Glomerular visceral epithelial cell (primary cell): ENCODE results near the gene ATXN7L1.
"Not testable (repeated sequence)": the region's sequence is repeated elsewhere in the genome, so short reads cannot be mapped to it uniquely, and the experiment has no call there.

Experiments used
- DNase-seq: peaks from one replicate; pipeline ENCODE4 v3.0.0-alpha.2; 2016; ENCODE audit errors: extremely low spot score

The ATXN7L1 gene

DNA sequence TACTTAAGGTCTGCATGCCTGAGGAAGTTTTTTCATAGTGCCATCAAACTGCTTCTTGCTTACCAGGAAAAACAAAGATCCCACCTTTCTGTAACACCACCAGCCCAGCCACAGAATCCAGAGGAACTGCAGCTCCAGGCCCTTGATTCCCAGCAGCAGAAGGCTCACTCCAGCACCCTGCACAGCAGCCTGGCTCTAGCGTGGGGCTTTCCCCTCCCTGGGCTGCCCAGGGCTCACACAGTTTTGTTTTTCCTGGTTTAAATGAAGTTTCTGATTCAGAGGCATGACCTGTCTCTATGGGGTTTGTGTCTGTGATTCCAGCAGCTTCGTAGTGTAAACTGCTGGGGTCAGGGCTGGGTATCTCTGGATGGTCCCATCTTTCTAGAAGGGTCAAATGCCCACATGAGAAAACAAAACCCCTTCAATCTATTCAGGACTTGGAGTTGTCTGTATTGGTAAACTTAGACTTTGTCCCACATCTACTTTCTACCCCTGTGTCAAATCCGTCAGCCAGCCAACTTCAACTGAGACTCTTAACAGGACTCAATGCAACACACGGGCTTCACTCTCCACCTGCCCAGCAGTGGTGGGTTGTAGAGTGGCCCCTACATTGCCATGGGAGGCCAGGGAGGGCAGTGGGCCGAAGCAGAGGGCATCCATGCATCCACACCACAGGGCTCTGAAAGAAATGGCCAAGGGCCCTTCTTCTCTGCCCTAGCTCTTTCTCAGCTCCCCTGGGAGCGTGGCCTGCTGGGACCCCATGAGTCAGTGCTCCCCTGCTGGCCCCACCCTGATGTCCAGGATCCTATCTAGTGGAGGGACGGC lies 73.6 kb downstream of the ATXN7L1 start:
- peak; percentile 29 for DNase-seq

DNA sequence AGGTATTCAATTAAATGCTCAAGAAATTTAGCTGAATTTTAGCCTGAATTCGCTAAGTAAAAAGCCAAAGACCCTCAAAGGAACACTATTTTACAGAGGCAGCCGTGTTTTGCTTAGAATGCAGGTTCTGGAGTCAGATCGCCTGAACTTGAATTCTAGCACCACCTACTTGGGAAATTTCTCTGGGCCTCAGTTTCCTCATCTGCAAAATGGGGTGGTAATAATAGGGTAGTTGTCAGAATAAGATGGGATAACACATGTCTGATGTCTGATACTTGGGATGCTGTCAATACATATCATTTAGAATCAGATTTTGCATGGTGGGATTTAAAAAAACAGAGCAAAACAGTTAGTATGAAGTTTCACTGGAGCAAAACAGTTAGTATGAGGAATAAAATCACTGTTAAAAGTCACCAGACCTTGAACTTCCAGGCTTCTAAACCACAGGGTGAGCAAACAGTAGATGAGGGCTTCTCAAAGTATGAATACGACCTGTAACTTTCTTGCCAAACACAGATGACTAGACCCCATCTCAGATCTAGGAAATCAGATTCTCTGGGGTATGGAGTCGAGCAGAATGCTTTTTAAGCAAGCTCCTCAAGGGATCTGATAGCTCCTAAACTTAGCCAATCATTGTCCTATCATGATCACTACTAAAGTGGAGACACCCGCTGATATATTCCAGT lies 75.4 kb downstream of the ATXN7L1 start:
- peak; percentile 23 for DNase-seq

DNA sequence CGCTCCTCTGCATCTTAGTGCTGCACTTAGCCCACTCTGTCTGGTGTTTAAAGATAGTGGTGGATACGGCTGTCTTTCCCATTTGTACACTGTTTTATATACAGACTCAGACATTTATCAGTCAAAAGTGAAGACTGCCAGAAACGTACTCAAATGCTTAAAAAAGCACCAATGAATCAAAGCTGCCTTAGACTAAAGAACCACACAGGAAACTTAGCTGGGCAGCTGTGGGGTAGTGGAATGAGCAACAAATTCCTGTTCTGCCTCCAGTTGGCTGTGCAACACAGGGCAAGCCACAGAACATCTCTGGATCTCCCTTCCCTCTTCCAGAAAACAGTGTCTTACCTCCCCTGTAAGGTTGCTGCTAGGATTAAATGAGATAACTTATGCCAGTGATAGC lies 76.0 kb downstream of the ATXN7L1 start:
- DNase-seq: no peak

DNA sequence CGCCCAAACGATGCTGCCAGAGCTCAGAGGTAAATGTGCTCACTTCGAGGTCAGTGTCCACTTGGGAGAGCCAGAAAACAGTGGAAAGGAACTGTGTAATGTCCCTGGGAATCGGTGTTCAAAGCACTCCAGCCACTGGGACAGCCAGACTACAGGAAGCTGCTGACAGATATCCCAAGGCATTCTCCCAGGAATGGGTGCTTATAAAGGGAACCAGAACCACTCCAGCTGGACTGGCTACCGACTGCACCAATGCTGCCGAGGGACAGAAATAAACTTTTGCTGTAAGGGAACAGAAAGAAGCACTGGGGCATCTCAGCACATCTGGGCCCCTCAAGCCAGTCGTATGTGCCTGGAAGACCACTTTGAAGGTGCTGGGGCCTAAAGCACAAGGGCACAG lies 76.7 kb downstream of the ATXN7L1 start:
- no peak for DNase-seq

DNA sequence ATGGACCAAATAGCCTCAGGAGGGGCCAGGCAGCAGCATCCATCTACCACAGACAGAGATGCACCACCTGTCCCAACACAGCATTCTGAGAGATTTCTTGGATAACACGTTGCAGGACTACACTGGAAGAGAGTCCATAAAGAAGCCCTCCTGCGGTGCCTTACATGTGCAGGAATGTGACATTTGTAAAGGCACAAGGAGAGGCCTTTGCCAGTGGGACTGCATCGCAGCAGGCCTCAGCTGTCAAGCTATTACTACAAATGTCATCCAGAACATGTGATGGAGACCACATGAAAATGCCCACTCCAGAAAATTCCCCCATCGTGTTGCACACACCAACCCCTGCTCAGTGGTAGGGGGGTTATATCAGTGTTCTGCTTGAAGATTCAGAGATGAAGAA lies 77.4 kb downstream of the ATXN7L1 start:
- DNase-seq: no peak

DNA sequence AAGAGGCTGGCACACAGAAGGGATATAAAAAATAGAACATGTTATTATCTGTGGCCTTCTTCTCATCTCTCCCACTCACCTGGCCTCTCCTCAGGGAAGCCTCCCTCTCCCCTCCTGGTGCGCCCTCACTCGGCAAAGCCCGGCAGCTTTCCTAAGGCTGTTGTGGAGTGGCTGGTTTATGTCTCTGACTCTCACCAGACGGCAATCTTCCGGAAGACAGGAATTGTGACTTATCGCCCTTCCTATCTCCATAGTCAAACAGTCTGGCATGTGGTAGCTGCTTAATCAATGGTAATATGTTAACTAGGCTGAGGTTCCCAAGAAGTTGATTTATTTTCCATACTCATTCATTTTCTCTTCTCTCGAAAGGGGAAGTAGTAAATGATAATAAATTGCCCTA lies 78.7 kb downstream of the ATXN7L1 start:
- no peak for DNase-seq

DNA sequence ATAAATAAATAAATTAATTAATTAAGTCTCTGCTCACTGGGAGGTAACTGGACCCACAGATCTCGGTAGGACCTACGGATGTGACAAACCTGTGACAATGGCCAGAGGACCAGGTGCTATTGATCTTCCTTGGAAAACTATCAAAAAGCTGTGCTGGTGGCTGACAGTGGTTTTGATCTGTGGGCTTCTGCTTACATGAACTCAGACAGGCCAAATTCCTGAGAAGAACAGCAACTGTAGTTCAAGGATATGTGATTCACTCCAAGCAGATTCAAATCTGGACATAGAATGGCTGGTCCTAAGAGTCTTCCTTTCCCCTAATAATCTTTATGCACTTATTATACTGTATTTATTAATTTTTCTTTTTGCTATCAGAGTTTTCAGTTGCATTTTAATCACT lies 80.0 kb downstream of the ATXN7L1 start:
- DNase-seq: no peak

DNA sequence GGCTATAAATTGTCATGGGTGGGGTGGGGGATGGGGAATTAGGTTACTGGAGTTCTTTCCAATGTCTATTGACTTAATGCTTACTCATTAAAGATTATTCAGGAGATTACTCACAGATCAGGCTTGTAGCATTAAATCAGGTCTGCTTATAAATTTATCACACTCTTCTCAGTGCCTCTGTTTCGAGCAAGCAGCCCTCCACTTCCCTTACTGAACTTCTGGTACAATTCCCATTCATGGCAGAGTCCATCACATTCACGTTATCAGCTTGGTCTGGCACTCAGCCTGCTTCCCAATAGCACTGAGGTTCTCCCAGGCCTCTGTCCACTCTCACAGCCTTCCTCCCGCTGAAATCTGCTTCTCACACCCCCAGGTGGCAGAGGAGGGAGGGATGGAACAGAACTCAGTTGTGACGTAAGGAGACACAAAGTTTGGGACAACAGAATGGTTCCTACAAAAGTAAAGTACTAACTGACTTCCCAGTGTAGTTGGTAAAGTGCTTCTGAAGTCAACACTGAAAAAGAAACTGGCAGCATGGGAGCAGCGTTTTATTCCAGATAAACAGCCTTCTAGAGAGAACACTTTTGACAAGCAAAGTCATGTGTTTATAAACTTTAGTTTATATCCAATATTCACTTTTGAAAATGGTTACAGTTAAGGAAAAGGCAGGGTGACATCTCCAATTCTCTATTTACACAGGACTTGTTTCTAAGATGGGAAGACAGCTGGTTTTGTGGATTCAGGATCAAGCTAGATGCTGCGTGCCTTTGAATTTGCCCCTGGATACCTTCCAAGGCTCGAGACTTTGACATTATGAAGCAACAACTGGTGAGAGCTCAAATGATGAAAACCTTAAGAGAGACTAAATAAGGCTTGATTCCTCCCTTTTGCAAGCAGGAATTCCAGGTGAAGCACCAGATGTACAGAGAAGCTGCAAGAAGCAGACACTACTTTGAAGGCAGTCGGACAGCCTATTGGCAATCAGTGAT lies 81.4 kb downstream of the ATXN7L1 start:
- no peak for DNase-seq

DNA sequence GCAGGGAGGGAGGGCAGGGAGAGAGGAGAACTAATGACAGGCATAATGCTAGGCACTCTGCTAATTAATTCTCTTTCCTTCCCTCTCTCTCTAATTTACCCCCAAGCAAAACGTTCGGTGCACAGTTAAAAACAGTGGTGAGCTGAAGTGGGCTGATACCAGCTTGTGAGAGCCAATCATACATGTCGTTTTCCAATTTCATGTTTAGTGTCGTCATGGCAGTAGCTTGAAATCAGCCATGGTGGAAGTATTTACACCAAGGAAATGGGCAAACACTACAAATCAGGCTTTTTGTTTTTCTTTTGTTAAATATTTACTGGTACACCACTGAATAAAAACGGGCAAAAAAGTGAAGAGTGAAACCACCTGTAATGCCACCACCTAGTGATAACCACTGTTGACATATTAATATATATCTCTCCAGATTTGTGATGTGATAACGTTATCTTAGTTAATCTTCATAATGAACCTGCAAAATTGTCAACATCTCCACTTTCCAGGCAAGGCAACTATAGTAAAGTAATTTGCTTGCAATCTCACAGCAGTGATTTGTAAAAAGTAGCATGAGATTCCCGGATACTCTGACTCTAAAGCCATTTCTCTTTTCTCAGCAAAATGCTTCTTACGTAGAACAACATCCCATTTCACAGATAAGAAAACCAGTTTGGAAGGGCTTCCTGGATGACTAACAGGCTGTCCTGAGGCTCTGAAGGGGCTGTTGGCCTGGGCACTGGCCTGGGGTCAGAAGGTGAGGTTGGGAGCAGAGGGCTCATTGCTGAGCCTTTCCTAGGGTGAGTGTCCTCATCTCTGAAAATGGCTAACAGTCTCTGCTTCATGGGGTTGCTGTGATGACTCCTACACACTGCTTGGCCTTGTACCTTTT lies 83.7 kb downstream of the ATXN7L1 start:
- no peak for DNase-seq

DNA sequence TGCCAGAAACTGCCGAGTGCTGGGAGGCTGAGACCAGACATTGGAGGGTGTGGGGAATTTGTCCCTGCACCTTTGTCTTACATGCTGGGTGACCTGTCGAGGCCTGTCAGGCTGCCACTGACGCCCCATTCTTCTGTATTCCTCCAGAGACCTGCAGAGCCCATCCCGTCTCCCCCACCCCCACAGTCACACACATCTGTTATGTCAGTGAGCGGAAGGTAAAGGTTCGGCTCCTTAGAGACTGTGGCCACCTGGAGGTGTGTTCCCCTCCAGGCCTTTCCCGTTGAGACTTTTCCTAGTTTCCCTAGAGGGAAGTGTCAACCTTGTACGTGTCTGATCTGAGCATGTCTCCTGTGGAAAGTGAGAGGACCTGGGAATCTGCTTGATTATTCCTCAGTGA lies 84.5 kb downstream of the ATXN7L1 start:
- DNase-seq: no peak

DNA sequence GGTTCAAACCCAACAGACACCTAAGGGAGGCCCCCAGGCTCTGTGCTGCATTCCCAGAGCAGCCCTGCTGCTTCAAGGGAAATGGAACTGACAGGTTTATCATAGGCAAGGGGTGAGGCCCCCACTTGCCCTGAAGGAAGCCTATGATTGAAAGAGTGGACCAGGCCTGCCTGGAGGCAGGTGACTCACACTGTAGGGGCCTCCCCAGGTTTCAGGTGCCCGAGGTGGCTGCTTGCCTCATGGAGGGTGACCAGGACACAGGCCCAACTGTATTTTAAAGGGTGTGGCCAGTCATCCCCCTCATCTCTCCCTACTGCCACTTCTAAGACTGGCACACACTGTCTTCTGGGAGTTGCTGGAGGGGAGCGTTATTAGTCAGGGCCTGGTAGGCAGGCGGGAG lies 85.4 kb downstream of the ATXN7L1 start:
- no peak for DNase-seq

DNA sequence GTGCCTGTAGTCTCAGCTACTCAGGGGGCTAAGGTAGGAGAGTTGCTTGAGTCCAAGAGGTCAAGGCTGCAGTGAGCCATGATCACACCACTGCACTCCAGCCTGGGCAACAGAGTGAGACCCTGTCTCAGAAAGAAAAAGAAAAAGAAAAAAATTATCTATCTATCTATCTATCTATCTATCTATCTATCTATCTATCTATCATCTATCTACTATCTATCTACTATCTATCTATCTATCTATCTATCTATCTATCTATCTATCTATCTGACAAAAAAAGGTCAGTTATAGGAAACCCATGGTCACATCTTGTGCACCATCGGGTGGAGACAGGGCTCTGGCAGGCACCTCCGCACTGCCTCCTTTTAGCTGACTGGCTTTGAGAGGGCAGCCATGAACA lies 85.9 kb downstream of the ATXN7L1 start:
- DNase-seq: not testable (repeated sequence)

DNA sequence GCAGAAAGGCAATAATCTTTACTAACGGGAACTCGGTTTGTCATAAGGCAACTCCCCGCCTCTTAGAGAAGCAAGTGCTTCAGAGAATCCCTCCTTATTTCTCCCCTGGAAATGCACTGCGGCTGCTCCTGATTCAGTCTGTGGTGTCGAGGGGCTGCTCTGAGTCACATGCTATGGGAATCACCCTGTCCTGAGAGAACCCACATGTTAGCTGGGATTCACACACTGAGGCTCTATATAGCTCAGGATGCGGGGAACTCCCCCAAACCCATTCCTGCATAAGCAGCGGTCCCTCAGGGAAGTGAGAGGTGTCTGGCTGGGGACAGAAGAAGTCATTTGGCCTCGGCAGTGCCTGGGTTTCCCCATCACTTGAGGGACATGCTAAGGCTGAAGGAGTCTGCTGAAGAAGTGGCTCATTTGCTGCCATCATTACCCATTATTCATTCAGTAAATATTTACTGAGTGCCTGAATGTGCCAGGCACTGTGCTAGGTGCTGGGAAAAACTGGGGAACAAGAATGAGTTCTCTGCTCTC lies 87.5 kb downstream of the ATXN7L1 start:
- DNase-seq: no peak

DNA sequence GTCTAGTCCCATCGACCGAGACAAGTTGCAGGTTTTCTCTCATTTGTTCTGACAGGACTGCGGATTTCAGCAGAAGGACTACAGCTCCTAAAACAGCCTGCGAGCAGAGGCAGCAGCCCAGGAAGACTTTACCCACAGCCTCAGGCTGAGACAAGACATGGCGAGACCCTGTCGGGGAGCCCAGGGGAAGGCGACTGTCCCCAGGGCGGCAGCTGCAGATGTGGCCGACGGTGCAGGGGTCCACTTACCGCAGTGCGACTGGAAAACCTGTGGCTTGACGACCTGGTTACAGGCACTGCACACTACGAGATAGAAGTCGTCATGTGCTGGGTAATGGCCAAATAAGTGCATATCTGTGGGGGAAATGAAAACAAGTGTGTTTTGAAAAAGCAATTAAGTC lies 88.0 kb downstream of the ATXN7L1 start:
- no peak for DNase-seq

DNA sequence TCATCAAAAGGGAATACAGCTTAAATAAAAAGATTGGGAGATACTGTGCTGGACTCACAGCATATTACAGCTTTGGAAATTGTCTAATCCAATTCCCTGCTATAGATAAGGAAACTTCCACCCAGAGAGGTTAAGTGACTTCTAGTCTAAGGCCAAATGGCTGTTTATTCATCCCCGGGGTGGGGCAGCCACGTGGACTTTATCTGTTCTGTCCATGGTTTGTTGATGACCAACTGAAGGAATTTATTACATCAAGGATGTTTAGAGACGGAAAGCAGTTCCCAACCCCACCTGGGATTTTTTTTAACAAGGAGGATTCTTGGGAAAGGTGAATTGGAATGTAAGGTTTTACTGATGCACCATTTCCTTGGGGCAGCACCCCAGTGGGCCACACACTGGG lies 88.6 kb downstream of the ATXN7L1 start:
- DNase-seq: no peak

DNA sequence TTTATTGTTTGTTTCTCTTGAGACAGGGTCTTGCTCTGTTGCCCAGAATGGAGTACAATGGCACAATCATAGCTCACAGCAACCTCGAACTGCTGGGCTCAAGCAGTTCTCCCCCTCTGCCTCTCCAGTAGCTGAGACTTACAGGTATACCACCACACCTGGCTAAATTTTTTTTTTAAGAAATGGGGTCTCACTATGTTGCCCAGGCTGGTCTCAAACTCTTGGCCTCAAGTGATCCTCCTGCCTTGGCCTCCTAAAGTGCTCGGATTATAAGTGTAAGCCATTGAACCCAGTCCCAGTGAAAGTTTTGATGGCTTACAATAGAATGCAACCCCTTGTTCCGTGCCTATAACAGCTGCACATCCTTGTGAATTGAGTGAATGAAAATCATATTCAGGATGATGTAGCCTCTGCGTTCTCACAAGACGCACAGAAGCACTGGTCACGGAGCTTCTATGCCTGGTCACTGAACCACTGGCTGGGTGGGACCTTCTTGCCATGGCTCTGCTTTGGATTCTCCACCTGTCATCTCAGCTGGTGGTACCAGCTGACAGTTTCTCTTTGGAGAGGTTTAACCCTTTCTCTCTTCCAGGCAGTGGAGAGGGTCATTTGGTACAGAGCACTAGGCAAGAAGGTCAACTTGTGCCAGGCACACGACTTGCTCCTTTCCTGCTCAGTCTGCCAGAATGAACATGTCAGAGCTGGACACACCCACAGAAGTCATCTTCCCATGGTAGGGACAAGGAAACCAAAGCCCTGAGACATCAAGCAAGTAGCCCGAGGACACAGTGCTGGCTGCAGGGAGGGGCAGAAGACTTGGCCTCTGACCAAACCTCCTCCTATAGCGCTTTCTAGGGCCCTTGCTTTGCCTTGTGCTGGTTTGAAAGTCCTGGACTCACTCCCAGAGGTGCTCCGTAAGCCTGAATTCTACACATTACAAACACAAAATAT lies 89.6 kb downstream of the ATXN7L1 start:
- DNase-seq: no peak

DNA sequence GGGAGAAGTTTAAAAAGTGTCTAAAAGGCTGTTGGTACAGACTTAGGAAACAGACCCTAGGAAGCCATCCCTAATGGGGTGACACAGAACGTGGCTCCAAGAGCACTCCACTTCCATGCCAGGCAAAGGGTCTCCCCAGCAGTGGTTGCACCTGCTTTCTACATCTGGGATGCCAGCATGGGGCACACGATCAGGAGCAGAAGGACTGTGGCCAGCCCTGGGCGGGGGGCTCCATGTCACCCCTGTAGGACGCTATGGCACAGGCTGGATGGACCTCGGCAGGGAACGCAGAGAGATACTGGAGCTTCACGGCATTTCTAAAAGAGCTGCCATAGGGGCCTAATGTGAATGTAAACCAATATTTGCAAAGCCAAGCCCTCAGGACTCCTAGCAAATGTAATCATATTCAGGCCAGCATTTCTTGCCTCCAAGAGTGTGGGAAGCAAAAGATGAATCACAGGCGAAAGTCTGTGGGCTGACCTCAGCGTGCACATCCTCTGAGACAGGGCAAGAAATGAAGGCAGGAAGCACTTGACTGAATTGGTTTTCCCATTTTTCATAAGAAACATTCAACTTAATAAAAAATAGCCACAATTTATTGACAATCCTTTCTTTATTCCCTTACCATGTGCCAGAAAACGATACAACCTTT lies 93.9 kb downstream of the ATXN7L1 start:
- peak; percentile 59 for DNase-seq

DNA sequence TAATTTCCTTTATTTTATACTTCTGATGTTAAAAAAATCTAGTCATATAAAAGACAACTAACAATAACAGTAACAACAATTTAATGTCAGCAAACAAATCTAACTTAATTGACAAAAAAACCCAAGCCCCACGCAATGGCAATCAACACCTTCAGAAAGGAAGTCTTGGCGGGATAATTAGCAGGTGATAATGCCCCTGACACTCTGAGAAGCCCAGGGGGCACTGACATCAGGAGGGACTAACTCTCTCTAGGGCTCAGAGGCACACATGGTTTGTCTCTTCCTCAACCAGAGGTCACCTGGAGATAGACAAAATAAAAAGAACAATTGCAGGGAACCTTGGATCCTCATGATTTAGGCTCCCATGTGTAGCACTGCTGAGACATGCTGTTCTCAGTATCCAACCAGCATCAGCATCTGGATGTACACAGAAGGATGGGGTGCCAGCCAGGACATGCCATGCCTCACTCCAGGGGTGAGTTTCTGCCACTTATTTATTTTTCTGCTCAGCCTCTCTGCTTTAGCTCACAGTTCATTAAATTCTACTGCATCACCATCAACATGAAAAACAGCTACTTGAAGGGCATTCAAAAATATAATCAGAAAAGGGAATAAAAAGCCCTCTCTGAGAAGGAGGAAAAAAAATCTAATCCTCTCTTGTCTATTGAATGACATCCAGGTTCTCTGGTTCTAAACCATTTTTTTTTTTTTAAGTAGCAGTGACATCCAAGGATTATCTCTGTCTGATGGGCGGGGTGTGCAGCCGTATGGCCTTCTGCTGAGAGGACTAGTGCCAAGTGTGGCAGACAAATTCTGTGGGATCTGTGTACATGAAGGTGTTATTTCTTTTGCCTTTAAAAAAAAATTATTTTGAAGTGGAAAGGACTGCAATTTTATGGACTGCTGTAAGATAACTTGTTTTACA lies 96.3 kb downstream of the ATXN7L1 start:
- DNase-seq: no peak
